Measurements from ENCODE around the gene WFDC2.

The WFDC2 gene

DNA sequence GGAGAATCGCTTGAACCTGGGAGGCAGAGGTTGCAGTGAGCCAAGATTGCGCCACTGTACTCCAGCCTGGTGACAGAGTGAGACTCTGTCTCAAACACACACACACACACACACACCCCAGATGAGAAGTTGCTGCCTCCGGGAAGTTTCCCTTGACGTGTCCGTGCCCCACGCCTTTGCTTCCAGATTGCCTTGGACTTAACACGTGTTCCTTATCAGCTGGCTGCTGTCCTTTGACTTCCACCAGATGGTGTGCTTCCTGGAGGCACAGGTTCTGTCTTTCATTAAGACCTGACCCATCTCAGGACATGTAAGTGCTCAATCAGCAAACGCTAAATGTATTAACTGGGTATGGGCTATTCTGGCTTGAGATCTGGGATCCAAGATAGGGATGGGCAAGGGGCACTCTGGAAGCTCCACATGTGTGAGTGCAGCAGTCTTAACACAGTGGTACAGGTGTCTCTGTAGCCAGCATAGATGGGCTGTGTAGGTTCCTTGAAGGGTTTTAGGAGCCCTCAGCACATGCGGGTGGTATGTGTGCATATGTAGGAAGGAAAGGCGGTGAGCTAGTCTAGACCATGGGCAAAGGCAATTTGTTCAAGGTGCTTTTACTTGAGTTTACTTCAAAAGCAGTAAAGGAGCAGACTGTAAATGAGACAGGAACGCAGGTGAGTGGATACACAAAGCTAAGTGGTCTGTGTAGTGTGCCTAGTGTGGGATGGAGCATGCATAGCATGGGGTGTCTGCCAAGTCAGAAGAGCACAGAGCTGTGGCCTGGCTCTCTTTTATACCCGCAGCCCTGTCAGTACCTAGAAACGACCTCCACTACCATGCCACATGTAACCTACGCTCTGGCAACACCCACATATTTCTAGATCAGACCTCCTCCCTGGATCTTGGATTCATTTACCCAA is 42.1 kb upstream of the WFDC2 start:
- TF ChIP-seq, protein P1, sequence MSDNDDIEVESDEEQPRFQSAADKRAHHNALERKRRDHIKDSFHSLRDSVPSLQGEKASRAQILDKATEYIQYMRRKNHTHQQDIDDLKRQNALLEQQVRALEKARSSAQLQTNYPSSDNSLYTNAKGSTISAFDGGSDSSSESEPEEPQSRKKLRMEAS (IDR thresholded peaks at IDR 0.05; ENCODE audit: low read depth, low read length), result no peak
- TF ChIP-seq MYC (IDR thresholded peaks at IDR 0.05; ENCODE audit: low read depth, low read length), result no peak
- TF ChIP-seq, protein P2, sequence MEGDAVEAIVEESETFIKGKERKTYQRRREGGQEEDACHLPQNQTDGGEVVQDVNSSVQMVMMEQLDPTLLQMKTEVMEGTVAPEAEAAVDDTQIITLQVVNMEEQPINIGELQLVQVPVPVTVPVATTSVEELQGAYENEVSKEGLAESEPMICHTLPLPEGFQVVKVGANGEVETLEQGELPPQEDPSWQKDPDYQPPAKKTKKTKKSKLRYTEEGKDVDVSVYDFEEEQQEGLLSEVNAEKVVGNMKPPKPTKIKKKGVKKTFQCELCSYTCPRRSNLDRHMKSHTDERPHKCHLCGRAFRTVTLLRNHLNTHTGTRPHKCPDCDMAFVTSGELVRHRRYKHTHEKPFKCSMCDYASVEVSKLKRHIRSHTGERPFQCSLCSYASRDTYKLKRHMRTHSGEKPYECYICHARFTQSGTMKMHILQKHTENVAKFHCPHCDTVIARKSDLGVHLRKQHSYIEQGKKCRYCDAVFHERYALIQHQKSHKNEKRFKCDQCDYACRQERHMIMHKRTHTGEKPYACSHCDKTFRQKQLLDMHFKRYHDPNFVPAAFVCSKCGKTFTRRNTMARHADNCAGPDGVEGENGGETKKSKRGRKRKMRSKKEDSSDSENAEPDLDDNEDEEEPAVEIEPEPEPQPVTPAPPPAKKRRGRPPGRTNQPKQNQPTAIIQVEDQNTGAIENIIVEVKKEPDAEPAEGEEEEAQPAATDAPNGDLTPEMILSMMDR (IDR thresholded peaks at IDR 0.05; ENCODE audit: low read depth, low read length), result no peak
- TF ChIP-seq POLR2A (IDR thresholded peaks at IDR 0.05; ENCODE audit: extremely low read depth, insufficient read length), result no peak
- H3K4me3 ChIP-seq (ENCODE audit: low read depth, low read length), result no peak overlapping the region
- DNase-seq (ENCODE audit: low read depth), result no peak

DNA sequence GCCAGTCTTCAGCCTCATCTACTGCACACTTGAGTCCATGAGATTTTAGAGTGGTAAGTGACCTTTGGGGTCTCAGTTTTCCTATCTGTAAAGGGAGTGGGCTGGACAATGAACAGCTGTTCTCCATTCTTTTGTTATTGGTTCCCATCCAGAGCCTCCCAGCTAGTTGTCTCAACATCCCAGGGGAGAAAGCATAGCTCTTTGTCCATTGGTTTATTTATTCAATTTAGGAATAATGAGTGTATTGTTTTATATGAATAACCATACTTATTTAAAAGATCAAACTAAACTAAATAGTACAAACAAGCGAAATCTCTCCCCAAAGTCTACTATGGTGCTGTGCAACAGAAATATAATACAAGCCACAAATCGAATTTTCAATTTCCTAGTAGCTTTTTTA is 39.9 kb upstream of the WFDC2 start:
- TF ChIP-seq, protein P2 (IDR thresholded peaks at IDR 0.05; ENCODE audit: low read depth, low read length), result no peak
- TF ChIP-seq POLR2A (IDR thresholded peaks at IDR 0.05; ENCODE audit: extremely low read depth, insufficient read length) (no peak), MYC (IDR thresholded peaks at IDR 0.05; ENCODE audit: low read depth, low read length) (no peak)
- TF ChIP-seq, protein P1 (IDR thresholded peaks at IDR 0.05; ENCODE audit: low read depth, low read length), result no peak
- no peak overlapping the region for H3K4me3 ChIP-seq (ENCODE audit: low read depth, low read length)
- no peak for DNase-seq (ENCODE audit: low read depth)

DNA sequence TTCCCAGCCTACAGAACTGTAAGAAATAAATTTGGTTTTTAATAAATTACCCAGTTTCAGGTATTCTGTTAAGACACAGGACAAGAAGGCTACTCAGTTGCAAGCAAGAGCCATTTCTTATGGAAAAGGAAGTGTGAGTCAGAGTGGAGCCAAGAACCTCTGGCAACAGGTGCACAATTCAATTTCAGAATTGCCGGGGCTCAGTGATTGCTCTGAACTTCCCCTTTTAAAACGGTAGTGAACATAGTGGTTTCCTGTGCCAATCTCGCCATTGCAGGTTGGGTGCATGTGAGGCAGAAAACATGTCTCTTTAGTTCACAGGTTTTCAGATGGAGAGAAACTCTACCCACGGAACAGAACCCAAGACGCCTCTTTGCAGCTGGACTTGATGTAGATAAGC is 37.3 kb upstream of the WFDC2 start:
- DNase-seq (ENCODE audit: low read depth), result peak; percentile 91
- no peak overlapping the region for H3K4me3 ChIP-seq (ENCODE audit: low read depth, low read length)
- TF ChIP-seq, protein P2 (IDR thresholded peaks at IDR 0.05; ENCODE audit: low read depth, low read length), result no peak
- TF ChIP-seq, protein P1 (IDR thresholded peaks at IDR 0.05; ENCODE audit: low read depth, low read length), result peak; percentile 58; the same call in 1 of the 2 replicates
- TF ChIP-seq POLR2A (IDR thresholded peaks at IDR 0.05; ENCODE audit: extremely low read depth, insufficient read length), result no peak
- TF ChIP-seq MYC (IDR thresholded peaks at IDR 0.05; ENCODE audit: low read depth, low read length), result no peak; the same call in 1 of the 2 replicates

DNA sequence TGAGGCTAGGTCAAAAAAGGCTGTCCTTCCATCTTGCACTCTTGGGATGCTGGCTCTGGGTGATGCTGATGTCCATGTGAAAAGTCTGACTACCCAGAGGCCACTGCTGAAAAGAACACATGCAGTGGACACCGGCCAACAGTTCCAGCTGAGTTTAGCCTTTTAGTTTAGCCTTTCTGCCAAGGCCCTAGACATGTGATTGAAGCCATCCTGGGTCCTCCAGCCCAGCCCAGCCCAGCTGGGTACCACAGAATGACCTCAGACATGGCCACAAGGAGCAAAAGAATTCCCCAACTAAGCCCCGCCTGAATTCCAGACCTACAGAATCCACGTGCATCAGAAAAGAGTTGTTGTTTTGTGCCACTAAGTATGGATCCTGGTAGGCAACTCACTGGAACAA is 36.2 kb upstream of the WFDC2 start:
- TF ChIP-seq, protein P1 (IDR thresholded peaks at IDR 0.05; ENCODE audit: low read depth, low read length), result no peak
- TF ChIP-seq MYC (IDR thresholded peaks at IDR 0.05; ENCODE audit: low read depth, low read length) (no peak), POLR2A (IDR thresholded peaks at IDR 0.05; ENCODE audit: extremely low read depth, insufficient read length) (no peak)
- TF ChIP-seq, protein P2 (IDR thresholded peaks at IDR 0.05; ENCODE audit: low read depth, low read length), result no peak
- no peak overlapping the region for H3K4me3 ChIP-seq (ENCODE audit: low read depth, low read length)
- no peak for DNase-seq (ENCODE audit: low read depth)

DNA sequence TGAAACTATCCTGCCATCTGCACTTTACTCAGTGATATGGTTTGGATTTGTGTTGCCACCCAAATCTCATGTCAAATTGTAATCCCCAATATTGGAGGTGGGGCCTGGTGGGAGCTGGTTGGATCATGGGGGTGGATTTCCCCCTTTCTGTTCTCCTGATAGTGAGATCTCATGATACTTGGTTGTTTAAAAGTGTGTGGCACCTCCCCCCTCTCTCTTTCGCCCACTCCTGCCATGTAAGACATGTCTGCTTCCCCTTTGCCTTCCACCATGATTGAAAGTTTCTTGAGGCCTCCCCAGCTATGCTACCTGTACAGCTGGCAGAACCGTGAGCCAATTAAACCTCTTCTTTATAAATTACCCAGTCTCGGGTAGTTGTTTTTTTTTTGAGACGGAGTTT is 35.6 kb upstream of the WFDC2 start:
- no peak overlapping the region for H3K4me3 ChIP-seq (ENCODE audit: low read depth, low read length)
- no peak for TF ChIP-seq POLR2A (IDR thresholded peaks at IDR 0.05; ENCODE audit: extremely low read depth, insufficient read length)
- no peak for TF ChIP-seq MYC (IDR thresholded peaks at IDR 0.05; ENCODE audit: low read depth, low read length)
- TF ChIP-seq, protein P1 (IDR thresholded peaks at IDR 0.05; ENCODE audit: low read depth, low read length), result no peak
- TF ChIP-seq, protein P2 (IDR thresholded peaks at IDR 0.05; ENCODE audit: low read depth, low read length), result no peak
- DNase-seq (ENCODE audit: low read depth), result no peak
